ENCODE results near the gene ADGRF5.

Gene ADGRF5

DNA sequence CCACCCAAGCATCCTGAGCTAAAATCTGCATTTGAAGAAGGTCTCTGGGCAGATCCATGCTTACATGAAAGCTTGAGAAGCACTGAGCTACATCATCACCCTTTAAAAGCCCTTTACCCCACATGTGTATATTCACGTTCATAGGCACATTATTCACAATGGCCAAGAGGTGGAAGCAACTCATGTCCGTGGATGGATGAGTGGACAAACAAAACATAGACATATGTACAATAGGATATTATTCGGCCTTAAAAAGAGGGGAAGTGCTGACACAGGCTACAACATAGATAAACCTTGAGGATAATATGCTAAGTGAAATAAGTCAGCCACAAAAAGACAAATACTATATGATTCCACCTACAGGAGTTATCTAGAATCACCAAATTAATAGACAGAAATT, 17.6 kb downstream of the ADGRF5 start:
- Histone ChIP-seq H3K4me1 (ENCODE audit: insufficient read depth, low read length, severe bottlenecking) (no peaks in the 10 kb centered on the region), H3F3A (ENCODE audit: insufficient read depth, low read length) (no peaks in the 10 kb centered on the region), H2AFZ (ENCODE audit: low read length) (no peak overlapping the region), H3K4me2 (ENCODE audit: low read length) (no peak overlapping the region), H3K79me2 (ENCODE audit: insufficient read depth, low read length) (no peaks in the 10 kb centered on the region), H3K9me3 (ENCODE audit: low read length) (no peaks in the 10 kb centered on the region), H3K27ac (ENCODE audit: low read depth, low read length, poor library complexity, severe bottlenecking) (no peak overlapping the region), H3K27me3 (ENCODE audit: insufficient read depth, low read length) (no peaks in the 10 kb centered on the region), H4K20me1 (ENCODE audit: insufficient read depth, low read length) (no peaks in the 10 kb centered on the region), H3K4me3 (ENCODE audit: low read depth, low read length, poor library complexity, severe bottlenecking) (no peak overlapping the region), H3K36me3 (ENCODE audit: insufficient read depth, low read length) (no peaks in the 10 kb centered on the region), H3K9me2 (ENCODE audit: low read depth, low read length) (no peaks in the 10 kb centered on the region), H3K9ac (ENCODE audit: low read length) (no peak overlapping the region)
- TF ChIP-seq EZH2 (IDR thresholded peaks at IDR 0.05; ENCODE audit: borderline replicate concordance, low read length): no peak
- TF ChIP-seq, protein P1, sequence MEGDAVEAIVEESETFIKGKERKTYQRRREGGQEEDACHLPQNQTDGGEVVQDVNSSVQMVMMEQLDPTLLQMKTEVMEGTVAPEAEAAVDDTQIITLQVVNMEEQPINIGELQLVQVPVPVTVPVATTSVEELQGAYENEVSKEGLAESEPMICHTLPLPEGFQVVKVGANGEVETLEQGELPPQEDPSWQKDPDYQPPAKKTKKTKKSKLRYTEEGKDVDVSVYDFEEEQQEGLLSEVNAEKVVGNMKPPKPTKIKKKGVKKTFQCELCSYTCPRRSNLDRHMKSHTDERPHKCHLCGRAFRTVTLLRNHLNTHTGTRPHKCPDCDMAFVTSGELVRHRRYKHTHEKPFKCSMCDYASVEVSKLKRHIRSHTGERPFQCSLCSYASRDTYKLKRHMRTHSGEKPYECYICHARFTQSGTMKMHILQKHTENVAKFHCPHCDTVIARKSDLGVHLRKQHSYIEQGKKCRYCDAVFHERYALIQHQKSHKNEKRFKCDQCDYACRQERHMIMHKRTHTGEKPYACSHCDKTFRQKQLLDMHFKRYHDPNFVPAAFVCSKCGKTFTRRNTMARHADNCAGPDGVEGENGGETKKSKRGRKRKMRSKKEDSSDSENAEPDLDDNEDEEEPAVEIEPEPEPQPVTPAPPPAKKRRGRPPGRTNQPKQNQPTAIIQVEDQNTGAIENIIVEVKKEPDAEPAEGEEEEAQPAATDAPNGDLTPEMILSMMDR (IDR thresholded peaks at IDR 0.05; ENCODE audit: low read length): no peak

- Histone ChIP-seq H3K9ac (ENCODE audit: low read length) (no peak overlapping the region), H3K4me1 (ENCODE audit: insufficient read depth, low read length, severe bottlenecking) (no peaks in the 10 kb centered on the region), H3K4me2 (ENCODE audit: low read length) (no peak overlapping the region), H3K9me3 (ENCODE audit: low read length) (no peaks in the 10 kb centered on the region), H3K27me3 (ENCODE audit: insufficient read depth, low read length) (no peaks in the 10 kb centered on the region), H3K9me2 (ENCODE audit: low read depth, low read length) (no peaks in the 10 kb centered on the region), H2AFZ (ENCODE audit: low read length) (no peak overlapping the region), H4K20me1 (ENCODE audit: insufficient read depth, low read length) (no peaks in the 10 kb centered on the region), H3F3A (ENCODE audit: insufficient read depth, low read length) (no peaks in the 10 kb centered on the region), H3K79me2 (ENCODE audit: insufficient read depth, low read length) (no peaks in the 10 kb centered on the region), H3K36me3 (ENCODE audit: insufficient read depth, low read length) (no peaks in the 10 kb centered on the region), H3K4me3 (ENCODE audit: low read depth, low read length, poor library complexity, severe bottlenecking) (no peak overlapping the region), H3K27ac (ENCODE audit: low read depth, low read length, poor library complexity, severe bottlenecking) (no peak overlapping the region)
- no peak for TF ChIP-seq EZH2 (IDR thresholded peaks at IDR 0.05; ENCODE audit: borderline replicate concordance, low read length)
- TF ChIP-seq, protein P1 (IDR thresholded peaks at IDR 0.05; ENCODE audit: low read length): no peak
These were observed 18.6 kb downstream of the ADGRF5 start for GRCh38 chr6:46903175-46903574.

- H3K79me2 ChIP-seq (ENCODE audit: insufficient read depth, low read length): no peaks in the 10 kb centered on the region
- no peaks in the 10 kb centered on the region for H3F3A ChIP-seq (ENCODE audit: insufficient read depth, low read length)
- no peak overlapping the region for H3K9ac ChIP-seq (ENCODE audit: low read length)
- no peak overlapping the region for H3K4me2 ChIP-seq (ENCODE audit: low read length)
- H3K9me3 ChIP-seq (ENCODE audit: low read length): no peaks in the 10 kb centered on the region
- H3K27ac ChIP-seq (ENCODE audit: low read depth, low read length, poor library complexity, severe bottlenecking): no peak overlapping the region
- H3K4me3 ChIP-seq (ENCODE audit: low read depth, low read length, poor library complexity, severe bottlenecking): no peak overlapping the region
- no peak overlapping the region for H2AFZ ChIP-seq (ENCODE audit: low read length)
- no peaks in the 10 kb centered on the region for H3K27me3 ChIP-seq (ENCODE audit: insufficient read depth, low read length)
- H4K20me1 ChIP-seq (ENCODE audit: insufficient read depth, low read length): no peaks in the 10 kb centered on the region
- H3K4me1 ChIP-seq (ENCODE audit: insufficient read depth, low read length, severe bottlenecking): no peaks in the 10 kb centered on the region
- no peaks in the 10 kb centered on the region for H3K36me3 ChIP-seq (ENCODE audit: insufficient read depth, low read length)
- TF ChIP-seq EZH2 (IDR thresholded peaks at IDR 0.05; ENCODE audit: borderline replicate concordance, low read length): no peak
- TF ChIP-seq, protein P1 (IDR thresholded peaks at IDR 0.05; ENCODE audit: low read length): no peak
- H3K9me2 ChIP-seq (ENCODE audit: low read depth, low read length): no peaks in the 10 kb centered on the region
These were observed 19.8 kb downstream of the ADGRF5 start for GRCh38 chr6:46901882-46902314.
